NOMO-1 (cell line): ENCODE results near the gene GGNBP2.

Experiments
- DNase-seq, 2 experiments: peaks; one replicate each; lab custom pipeline; 2025; ENCODE audit not compliant: unreplicated experiment in 2 of 2; lab: John Stamatoyannopoulos, UW

The GGNBP2 gene

DNA sequence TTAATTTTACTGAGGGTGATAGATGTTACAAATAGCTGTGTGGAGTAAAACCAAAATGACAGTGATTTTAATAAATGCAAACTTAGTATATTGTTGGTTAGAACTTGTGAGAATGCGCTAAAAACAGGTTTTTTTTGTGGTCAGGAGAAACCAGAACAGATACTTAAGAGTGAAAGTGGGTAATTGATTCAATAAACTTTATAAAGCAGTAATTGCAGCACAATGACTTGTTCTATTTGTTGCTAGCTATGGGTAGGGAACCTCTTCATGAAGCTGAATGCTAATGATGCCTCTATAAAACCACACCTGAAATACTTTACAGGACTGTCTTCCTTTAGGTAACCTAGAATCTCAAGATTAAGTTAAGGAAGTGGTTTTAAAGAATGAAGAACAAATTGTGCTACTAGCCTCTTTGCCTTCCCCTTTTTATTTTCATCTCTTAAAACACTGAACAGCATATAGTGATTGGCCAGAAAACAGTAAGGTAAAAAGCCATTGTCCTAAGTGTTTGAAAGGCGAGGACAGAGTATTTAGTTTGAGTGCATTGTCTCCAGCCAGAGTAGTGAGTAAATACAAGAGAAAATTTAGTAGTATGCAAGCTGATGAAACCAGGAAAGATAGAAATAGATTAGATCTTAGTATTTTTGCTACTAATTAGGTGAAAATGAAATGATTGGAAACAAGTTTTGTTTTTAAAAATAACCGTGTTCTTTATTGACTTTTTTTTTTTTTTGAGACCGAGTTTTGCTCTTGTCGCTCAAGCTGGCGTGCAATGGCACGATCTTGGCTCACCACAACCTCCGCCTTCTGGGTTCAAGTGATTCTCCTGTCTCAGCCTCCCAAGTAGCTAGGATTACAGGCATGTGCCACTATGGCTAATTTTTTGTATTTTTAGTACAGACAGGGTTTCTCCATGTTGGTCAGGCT, 6.0 kb downstream of the GGNBP2 start:
- peak; percentile 33 to 82 for DNase-seq

- no peak for DNase-seq
Measured at GRCh38 chr17:36553459-36553858, 8.7 kb downstream of the GGNBP2 start.

- DNase-seq, result no peak
Measured at GRCh38 chr17:36566081-36566480, 21.4 kb downstream of the GGNBP2 start.

GRCh38 chr17:36575028-36575427, 30.3 kb downstream of the GGNBP2 start:
- no peak for DNase-seq

DNA sequence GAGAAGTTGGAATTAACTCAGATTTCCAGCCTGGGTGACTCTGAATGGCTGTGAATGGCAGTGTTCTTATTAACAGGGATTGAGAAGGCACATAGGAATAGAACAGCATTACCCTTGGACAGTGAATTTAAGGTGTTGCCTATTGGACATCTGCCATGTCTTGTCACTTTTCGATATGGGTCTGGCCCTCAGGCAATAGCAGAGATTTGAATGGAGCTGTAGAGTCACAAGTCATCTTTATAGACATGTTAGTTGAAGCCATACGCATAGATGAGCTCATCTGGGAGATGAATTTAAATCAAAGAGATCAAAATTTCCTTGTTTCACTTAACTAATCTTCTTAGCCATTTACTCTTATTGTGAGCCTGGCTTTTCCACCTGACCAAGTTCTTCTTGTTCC, 32.1 kb downstream of the GGNBP2 start:
- no peak for DNase-seq

GRCh38 chr17:36578671-36579070, 34.0 kb downstream of the GGNBP2 start:
- DNase-seq, result no peak

GRCh38 chr17:36583787-36584186, 39.1 kb downstream of the GGNBP2 start:
- DNase-seq, result no peak

DNA sequence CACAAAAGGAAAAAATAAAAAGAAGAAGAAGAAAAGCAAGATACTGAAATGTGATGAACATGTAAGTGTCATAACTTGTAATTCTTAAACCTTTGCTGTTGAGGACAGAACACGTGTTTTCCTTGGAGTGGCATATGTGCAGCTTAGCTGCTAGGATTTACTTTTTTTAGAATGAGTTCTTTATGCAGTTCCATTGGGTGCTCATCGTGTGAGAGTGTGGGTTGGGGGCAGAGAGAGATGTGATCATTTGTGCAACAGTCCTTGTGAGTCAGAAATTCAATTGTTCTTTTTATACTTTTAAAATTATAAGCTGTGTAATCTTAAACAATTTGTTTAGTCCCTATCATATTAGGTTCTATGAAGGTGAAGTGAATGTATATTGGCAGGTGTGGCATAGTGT, 41.4 kb downstream of the GGNBP2 start:
- no peak for DNase-seq

DNA sequence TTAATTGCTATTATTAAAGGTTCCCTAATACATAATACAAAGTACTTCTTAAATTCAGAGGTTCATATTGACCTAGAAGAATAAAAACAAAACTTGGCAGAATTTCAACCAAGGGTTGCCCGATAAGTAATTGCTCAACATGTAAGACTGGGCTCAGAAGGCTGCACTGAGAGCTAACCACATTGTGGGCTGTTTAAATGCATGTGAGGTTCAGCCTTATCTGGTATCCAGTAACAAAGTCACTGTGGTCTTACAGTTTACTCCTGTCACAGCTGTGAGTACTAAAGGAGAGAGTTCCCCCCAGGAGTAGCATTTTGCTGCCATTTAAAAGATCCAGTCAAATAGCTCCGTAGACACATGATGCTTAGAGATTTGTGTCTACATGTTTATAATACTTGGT, 45.4 kb downstream of the GGNBP2 start:
- DNase-seq, result peak in 1 of 2 experiments; percentile 25

DNA sequence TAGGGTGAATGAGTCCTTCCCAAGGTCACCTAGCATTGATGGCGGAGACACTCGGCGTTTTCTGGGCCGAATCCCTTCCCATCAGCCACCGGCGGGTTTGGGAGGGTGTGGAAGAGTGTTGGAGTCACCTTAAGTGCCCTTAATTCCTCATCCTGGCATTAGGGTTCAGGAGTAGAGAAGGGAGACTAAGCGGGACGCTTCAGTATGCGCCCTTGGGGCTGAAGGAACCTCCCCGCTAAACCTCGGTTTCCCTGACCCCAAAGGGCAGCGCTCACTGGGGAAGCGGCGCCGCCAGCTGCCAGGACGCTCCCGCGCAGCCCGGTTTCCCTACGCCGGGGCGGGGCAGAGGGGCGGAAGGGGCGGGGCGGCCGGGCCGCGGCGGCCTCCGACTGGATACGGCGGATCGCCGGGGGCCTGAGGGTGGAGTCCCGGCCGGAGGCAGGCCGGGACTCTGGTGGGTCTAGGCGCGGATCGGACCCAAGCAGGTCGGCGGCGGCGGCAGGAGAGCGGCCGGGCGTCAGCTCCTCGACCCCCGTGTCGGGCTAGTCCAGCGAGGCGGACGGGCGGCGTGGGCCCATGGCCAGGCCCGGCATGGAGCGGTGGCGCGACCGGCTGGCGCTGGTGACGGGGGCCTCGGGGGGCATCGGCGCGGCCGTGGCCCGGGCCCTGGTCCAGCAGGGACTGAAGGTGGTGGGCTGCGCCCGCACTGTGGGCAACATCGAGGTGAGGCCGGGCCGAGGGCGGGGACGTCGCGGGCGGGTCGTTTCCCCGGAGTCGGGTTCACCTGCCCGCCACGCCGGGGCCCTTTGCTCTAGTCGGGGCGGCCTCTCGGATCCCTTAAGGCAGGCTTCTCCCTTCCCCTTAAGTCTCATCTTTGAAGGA, 47.0 kb downstream of the GGNBP2 start, which contains the start of gene DHRS11:
TSS of gene DHRS11 (plus strand) at position 446 of the 882 bp plus-strand sequence. CDS start at position 577, 131 bp downstream.
- DNase-seq, result peak; percentile 30 to 69

DNA sequence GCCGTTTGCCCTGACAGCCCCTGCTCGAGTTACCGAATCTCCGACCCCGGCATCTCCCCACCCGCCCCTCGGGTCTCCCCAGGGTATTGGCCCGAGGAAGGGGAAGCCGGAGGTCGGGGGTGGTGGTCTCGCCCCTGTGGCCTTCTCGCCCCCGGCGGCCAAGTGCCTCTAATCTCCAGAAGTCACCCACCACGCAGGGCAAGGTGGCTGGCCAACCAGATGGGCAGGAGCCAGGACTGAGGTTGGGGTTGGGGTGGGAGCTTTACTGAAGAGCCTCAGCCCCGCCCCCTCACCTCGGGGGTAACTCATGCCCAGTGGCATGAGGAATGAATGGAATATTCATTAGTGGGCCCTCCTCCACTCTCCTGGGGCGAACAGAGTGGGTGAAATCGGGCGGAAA, 47.6 kb downstream of the GGNBP2 start:
- DNase-seq, result no peak

- DNase-seq, result no peak
Measured at GRCh38 chr17:36592716-36593321, 48.1 kb downstream of the GGNBP2 start.

DNA sequence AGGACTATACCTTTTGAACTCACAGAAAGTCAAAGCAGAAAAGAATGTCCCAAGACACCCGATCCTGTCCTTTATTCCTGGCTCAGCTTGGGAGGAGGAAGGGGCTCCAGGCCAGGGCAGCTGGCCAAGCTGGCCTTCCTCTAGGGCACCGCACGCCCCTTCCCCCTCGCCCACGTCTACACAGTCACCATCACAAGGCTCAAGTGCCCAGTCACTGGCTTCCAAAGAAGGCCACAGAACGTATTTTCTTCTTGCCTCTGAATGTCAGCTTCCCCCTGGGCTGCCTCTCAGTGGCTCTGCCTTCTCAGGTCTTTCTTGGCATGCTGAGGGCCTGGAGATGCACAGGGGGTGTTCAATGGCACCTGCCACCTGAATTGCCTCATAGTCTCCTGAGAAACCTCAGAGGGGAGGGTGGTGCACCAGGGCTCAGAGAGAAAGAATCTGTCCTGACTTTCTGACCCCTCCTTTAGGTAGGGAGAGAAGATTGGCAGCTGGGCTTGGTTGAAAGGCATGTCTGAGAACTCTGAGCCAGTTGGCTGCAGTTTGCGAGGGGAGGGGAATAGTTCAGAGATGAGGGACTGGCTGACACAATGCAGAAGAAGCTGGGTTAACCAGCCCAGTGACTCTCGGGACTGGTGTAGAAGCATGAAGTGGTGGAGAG, 49.1 kb downstream of the GGNBP2 start:
- no peak for DNase-seq

DNA sequence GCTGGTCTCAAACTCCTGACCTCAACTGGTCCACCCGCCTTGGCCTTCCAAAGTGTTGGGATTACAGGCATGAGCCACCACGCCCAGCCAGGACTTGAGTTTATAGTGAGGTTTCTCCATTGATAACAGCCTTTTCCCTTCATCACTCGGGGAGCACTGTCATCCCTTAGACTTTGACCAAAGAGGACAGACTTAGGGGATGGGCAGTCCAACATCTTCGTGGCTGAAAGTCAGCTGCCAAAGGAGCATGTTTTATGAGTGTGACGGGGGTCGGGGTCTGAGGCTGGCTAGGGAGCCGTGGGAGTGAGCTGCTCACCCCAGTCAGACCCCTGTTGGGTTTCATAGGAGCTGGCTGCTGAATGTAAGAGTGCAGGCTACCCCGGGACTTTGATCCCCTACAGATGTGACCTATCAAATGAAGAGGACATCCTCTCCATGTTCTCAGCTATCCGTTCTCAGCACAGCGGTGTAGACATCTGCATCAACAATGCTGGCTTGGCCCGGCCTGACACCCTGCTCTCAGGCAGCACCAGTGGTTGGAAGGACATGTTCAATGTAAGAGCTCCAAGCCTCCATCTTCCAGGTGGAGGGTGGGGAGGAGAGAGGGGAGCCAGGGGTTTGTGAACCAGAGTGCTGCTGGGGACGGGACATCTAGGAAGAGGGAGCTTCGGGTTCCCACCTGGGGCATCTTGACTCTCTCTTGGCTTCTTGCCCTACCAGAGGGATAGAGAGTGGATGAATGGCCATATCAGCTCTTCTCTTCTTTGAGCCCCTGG, 50.1 kb downstream of the GGNBP2 start:
- DNase-seq, result no peak

DNA sequence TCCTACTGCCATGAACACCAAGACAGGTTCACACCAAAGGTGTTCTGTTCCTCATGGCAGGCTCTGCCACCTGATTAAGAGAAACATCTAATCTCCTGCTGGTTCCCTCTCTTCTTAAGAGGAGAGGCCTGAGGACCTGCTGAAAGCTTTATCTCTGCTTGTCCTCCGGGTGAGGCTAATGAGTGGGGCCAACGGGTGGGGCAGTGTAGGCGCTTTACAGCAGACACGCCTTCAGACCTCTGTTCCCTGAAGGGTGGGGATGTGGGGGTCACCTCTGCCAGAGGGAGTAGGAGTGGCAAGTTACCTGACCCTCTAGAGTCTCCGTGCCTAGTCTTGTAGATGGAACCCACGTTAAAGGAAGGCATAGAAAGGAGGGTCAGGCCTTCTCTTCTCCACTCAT, 52.5 kb downstream of the GGNBP2 start:
- DNase-seq, result no peak

DNA sequence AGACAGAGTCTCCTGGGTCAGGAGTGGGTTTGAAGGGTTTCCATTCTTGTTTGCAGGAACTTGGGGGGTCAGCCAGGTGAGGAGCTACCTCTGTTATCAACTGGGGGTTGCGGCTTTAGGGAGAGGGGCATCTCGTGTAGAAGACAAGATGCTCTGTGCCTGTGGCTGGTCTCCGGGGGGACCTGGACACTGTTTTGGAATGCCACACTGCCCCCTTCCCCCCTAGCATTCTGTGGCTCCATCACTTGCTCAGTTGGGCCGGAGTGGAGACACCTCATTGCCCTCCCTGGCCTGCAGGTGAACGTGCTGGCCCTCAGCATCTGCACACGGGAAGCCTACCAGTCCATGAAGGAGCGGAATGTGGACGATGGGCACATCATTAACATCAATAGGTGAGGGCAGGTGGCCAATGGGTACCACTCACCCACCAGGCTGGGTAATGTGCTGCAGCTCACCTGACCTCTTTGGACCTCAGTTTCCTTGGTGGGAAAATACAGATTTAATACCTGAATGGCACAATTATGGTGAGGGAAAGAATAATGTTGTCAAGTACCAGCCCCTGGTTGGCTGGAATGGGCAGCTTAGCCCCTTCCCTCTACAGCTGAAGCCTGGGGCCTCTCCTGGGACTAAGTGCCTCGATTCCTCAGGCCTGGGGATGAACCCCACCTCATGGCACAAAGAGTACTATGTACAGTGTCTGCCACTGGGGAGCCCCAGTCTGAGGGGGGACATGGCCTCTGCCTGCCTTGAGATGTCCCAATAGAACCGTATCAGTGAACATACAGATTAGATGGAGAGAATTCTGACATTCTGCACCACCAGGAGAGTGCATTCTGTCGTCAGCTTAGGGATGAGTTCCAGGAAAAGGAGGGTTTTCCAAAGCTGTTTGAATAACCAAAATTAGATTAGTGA, 53.4 kb downstream of the GGNBP2 start:
- no peak for DNase-seq

GRCh38 chr17:36598951-36599401, 54.3 kb downstream of the GGNBP2 start:
- no peak for DNase-seq

DNA sequence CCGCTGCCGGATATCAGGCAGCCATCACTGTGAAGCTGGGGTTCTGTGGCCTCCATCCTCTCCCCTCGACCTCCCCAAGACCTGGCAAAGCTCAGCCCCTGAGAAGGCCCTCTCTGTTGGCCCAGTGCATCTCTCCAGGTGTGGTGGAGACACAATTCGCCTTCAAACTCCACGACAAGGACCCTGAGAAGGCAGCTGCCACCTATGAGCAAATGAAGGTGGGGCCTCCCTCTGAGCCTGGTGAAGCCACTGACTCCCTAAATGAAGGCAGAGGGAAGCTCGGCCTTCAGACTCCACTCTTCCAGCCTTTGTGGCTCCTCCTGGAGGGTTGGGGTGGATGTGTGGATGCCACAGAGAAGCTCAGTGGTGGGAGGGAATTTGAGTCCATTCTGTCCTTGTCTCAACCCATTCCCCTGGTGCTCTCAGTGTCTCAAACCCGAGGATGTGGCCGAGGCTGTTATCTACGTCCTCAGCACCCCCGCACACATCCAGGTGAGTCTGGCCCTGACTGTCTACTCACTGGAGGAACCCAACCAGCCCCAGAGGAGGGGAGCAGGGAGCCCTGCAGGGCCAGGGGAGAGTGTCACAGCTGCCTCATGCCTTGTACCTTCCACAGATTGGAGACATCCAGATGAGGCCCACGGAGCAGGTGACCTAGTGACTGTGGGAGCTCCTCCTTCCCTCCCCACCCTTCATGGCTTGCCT, 55.0 kb downstream of the GGNBP2 start:
- DNase-seq, result no peak
